Non-pigmented ciliary epithelial cell (primary cell): Measurements from ENCODE around the gene ITK.

ENCODE experiments used
- DNase-seq: peaks from one replicate; pipeline ENCODE4 v3.0.0-alpha.2; 2010; ENCODE audit warnings: low read depth

The ITK gene

GRCh38 chr5:157180374-157181264, at the start of gene ITK:
TSS of gene ITK (plus strand) at chr5:157180840. CDS start at chr5:157180978, 138 bp downstream.
- DNase-seq: no peak

- no peak for DNase-seq
These were observed 49.7 kb upstream of the ITK start for GRCh38 chr5:157130925-157131324.

- no peak for DNase-seq
These were observed 48.4 kb upstream of the ITK start for GRCh38 chr5:157132281-157132612.

- DNase-seq: no peak
These were observed 42.9 kb upstream of the ITK start for GRCh38 chr5:157137691-157138090.

GRCh38 chr5:157142317-157143126, 38.1 kb upstream of the ITK start, which contains the start of gene MED7:
TSS of gene MED7 (minus strand) at chr5:157142865. CDS start at chr5:157139431, 3,434 bp downstream.
- DNase-seq: peak; percentile 98

GRCh38 chr5:157143127-157143971, 37.3 kb upstream of the ITK start:
- no peak for DNase-seq

- peak; percentile 42 for DNase-seq
These were observed 31.7 kb upstream of the ITK start for GRCh38 chr5:157148734-157149615.

- DNase-seq: no peak
These were observed 29.6 kb upstream of the ITK start for GRCh38 chr5:157150995-157151394.

- DNase-seq: no peak
These were observed 25.3 kb upstream of the ITK start for GRCh38 chr5:157155297-157155696.

- no peak for DNase-seq
These were observed 23.2 kb upstream of the ITK start for GRCh38 chr5:157157293-157157891.

GRCh38 chr5:157159209-157159751, 21.4 kb upstream of the ITK start:
- no peak for DNase-seq

- DNase-seq: no peak
These were observed 20.6 kb upstream of the ITK start for GRCh38 chr5:157160001-157160400.

GRCh38 chr5:157161996-157162395, 18.6 kb upstream of the ITK start:
- DNase-seq: no peak

- no peak for DNase-seq
These were observed 17.6 kb upstream of the ITK start for GRCh38 chr5:157162919-157163510.

GRCh38 chr5:157164521-157164920, 16.1 kb upstream of the ITK start:
- DNase-seq: no peak

- DNase-seq: no peak
These were observed 15.4 kb upstream of the ITK start for GRCh38 chr5:157165261-157165660.

GRCh38 chr5:157165668-157166067, 15.0 kb upstream of the ITK start:
- no peak for DNase-seq

GRCh38 chr5:157166214-157167213, 14.1 kb upstream of the ITK start, which contains the start of gene GARIN3:
TSS of gene GARIN3 (minus strand) at chr5:157166264. CDS start at chr5:157166168, 96 bp downstream.
- no peak for DNase-seq

GRCh38 chr5:157167214-157167621, 13.4 kb upstream of the ITK start:
- DNase-seq: peak; percentile 86
